ENCODE measurements around the gene PPIE.

DNA sequence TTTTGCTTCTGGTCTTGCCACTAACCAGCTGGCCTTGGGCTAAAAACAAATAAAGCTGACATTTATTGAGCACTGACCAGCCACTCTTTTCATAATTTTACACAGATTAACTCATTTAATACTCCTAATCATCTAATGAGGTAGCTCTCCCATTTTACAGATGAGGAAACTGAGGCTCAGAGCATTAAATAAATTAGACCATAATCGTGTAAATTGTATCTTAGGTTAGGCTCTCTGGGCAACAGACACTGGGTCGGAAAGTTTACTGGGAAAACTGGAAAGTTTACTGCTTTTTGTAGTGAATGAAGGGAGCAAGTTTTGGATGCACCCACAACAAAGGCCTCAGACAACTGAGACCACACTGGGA is 42.6 kb downstream of the PPIE start:
- TF ChIP-seq, protein P1, sequence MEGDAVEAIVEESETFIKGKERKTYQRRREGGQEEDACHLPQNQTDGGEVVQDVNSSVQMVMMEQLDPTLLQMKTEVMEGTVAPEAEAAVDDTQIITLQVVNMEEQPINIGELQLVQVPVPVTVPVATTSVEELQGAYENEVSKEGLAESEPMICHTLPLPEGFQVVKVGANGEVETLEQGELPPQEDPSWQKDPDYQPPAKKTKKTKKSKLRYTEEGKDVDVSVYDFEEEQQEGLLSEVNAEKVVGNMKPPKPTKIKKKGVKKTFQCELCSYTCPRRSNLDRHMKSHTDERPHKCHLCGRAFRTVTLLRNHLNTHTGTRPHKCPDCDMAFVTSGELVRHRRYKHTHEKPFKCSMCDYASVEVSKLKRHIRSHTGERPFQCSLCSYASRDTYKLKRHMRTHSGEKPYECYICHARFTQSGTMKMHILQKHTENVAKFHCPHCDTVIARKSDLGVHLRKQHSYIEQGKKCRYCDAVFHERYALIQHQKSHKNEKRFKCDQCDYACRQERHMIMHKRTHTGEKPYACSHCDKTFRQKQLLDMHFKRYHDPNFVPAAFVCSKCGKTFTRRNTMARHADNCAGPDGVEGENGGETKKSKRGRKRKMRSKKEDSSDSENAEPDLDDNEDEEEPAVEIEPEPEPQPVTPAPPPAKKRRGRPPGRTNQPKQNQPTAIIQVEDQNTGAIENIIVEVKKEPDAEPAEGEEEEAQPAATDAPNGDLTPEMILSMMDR (IDR thresholded peaks at IDR 0.05): no peak
- no peak for TF ChIP-seq ZFX (IDR thresholded peaks at IDR 0.05; ENCODE audit: borderline replicate concordance)

All from 22Rv1 (cell line).